HEK293T (cell line): Measurements from ENCODE around the gene PLAGL2.

Source experiments
- CTCF ChIA-PET: fragments of 350-600 bp; formaldehyde crosslinking; extraction: SDS; loops from one replicate; lab custom pipeline; 2021; ENCODE audit warnings: antibody characterized with exemption, inconsistent platforms; lab: Yijun Ruan, JAX
- POLR2A ChIA-PET: fragments of 350-600 bp; formaldehyde crosslinking; extraction: SDS; loops from one replicate; lab custom pipeline; 2020; ENCODE audit warnings: antibody characterized with exemption, inconsistent platforms; lab: Yijun Ruan, JAX
- DNase-seq: peaks from one replicate; pipeline ENCODE4 v3.0.0; 2012; ENCODE audit warnings: mixed read lengths; ENCODE audit errors: extremely low spot score
- ARNT ChIP-seq: fragments of 450-650 bp; IDR thresholded peaks from 2 replicates; pipeline ENCODE4 v1.6.1; 2017; ENCODE audit warnings: mild to moderate bottlenecking
- BHLHE40 ChIP-seq: fragments of 450-650 bp; IDR thresholded peaks from 2 replicates; pipeline ENCODE4 v1.6.1; 2016; ENCODE audit warnings: mild to moderate bottlenecking, moderate library complexity, borderline replicate concordance
- CTBP1 ChIP-seq: fragments of 450-650 bp; IDR thresholded peaks from 2 replicates; pipeline ENCODE4 v1.6.1; 2016; ENCODE audit warnings: borderline replicate concordance
- ELF4 ChIP-seq: fragments of 450-650 bp; IDR thresholded peaks from 2 replicates; pipeline ENCODE4 v1.6.1; 2017; ENCODE audit warnings: antibody characterized with exemption
- FOXA1 ChIP-seq: fragments of 450-650 bp; IDR thresholded peaks from 2 replicates; pipeline ENCODE4 v1.6.1; 2016; ENCODE audit warnings: mild to moderate bottlenecking
- FOXK2 ChIP-seq: fragments of 450-650 bp; IDR thresholded peaks from 2 replicates; pipeline ENCODE4 v1.6.1; 2016; ENCODE audit warnings: mild to moderate bottlenecking
- FOXM1 ChIP-seq: fragments of 450-650 bp; IDR thresholded peaks from 2 replicates; pipeline ENCODE4 v1.6.1; 2017; ENCODE audit warnings: mild to moderate bottlenecking, borderline replicate concordance
- HDGF ChIP-seq: fragments of 450-650 bp; IDR thresholded peaks from 2 replicates; pipeline ENCODE4 v1.6.1; 2017; ENCODE audit warnings: antibody characterized with exemption, borderline replicate concordance
- L3MBTL2 ChIP-seq: fragments of 450-650 bp; conservative IDR thresholded peaks from 2 replicates; pipeline ENCODE4 v1.6.1; 2016; ENCODE audit warnings: mild to moderate bottlenecking
- LEF1 ChIP-seq: fragments of 450-650 bp; IDR thresholded peaks from 2 replicates; pipeline ENCODE4 v1.6.1; 2017; ENCODE audit warnings: mild to moderate bottlenecking, borderline replicate concordance
- NFRKB ChIP-seq: fragments of 450-650 bp; IDR thresholded peaks from 2 replicates; pipeline ENCODE4 v1.6.1; 2016; ENCODE audit warnings: mild to moderate bottlenecking, moderate library complexity
- SP1 ChIP-seq: fragments of 450-650 bp; IDR thresholded peaks from 2 replicates; pipeline ENCODE4 v1.6.1; 2017
- SUZ12 ChIP-seq: fragments of 450-650 bp; IDR thresholded peaks from 2 replicates; pipeline ENCODE4 v1.6.1; 2016; ENCODE audit warnings: mild to moderate bottlenecking
- TARDBP ChIP-seq: fragments of 450-650 bp; IDR thresholded peaks from 2 replicates; pipeline ENCODE4 v1.6.1; 2016
- ZNF384 ChIP-seq: fragments of 450-650 bp; IDR thresholded peaks from 2 replicates; pipeline ENCODE4 v1.6.1; 2016
- TF ChIP-seq, protein P1 (sequence below): fragments of 450-650 bp; IDR thresholded peaks from 2 replicates; pipeline ENCODE4 v1.6.1; 2016

Gene PLAGL2

DNA sequence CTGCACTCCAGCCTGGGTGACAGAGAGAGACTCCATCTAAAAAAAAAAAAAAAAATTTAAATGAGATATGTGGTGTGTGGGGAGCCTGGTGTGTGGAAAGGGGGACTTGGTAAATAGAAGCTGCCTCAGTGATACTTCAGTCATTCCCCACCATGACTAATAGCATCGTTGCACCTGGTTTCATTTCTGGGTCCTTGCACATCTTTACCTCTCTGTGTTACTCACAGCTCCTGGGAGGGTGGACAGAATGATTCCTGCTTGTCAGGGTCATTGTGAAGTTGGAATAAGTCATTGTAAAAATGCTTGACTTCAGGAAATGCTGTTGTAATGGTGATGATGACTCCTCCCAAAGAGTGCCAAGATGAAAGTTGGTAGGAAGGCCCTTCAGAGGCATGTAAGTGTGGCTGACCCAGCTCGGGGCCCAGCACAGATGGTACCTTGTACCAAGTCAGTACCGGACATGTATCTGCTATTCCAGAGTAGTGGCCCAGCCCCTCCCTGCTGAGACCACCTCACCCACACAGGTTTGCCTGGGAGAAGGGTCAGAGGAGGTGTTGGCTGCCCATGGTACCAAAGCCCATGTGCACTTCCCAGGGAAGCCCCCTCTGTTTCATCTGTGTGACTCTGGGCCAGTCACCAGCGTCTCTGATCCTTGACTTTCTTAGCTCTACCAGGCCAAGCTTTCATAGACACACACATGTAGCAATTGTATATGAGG is 48.4 kb downstream of the PLAGL2 start:
- no peak for DNase-seq
- ChIA-PET POLR2A (no interaction called here), CTCF (no interaction called here)
- TF ChIP-seq, protein P1, sequence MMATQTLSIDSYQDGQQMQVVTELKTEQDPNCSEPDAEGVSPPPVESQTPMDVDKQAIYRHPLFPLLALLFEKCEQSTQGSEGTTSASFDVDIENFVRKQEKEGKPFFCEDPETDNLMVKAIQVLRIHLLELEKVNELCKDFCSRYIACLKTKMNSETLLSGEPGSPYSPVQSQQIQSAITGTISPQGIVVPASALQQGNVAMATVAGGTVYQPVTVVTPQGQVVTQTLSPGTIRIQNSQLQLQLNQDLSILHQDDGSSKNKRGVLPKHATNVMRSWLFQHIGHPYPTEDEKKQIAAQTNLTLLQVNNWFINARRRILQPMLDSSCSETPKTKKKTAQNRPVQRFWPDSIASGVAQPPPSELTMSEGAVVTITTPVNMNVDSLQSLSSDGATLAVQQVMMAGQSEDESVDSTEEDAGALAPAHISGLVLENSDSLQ, result no peak
- TF ChIP-seq ZNF384 (no peak), SP1 (no peak), L3MBTL2 (no peak), BHLHE40 (no peak), SUZ12 (no peak), NFRKB (no peak), HDGF (no peak), ARNT (no peak)

DNA sequence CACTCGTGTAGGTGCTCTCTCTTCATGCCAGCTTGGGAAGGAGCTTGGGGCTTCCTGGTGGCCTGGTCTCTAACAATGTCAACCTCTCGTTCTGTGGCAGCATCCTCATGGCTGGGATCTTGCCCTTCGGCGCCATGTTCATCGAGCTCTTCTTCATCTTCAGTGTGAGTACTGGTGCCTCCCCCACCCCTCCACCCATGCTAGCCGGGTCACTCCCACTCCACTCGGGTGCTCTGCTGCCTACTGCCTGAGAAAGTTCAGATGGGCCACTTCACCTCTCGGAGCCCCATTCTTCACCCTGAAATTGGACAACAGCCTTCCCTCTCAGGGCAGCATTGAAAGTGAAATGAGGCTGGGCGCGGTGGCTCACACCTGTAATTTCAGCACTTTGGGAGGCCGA is 49.2 kb downstream of the PLAGL2 start:
- POLR2A ChIA-PET, result no interaction called here
- no peak for DNase-seq
- CTCF ChIA-PET, result no interaction called here
- no peak for TF ChIP-seq ELF4

DNA sequence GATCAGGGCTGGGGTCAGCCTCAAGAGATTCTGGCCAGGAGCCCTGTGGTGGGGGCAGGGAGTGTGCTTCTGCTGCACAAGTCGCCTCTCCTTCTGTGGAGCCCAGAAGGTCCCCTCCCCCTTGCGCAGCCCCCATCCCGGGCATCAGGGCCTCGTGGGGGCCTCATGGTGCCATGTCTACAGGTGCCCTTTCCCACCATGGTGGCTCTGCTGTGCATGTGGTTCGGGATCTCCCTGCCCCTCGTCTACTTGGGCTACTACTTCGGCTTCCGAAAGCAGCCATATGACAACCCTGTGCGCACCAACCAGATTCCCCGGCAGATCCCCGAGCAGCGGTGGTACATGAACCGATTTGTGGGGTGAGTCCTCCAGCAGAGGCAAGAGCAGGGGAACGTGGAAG is 49.9 kb downstream of the PLAGL2 start:
- ChIA-PET CTCF (interaction anchor here (0.6 kb wide), 1 partner anchor 203 kb away, joined by 3 read pairs; no protein-coding TSS in a partner anchor), POLR2A (no interaction called here)
- TF ChIP-seq SUZ12, result no peak
- no peak for TF ChIP-seq NFRKB
- TF ChIP-seq ARNT, result no peak
- TF ChIP-seq ZNF384, result no peak
- TF ChIP-seq BHLHE40, result no peak
- no peak for TF ChIP-seq FOXK2
- TF ChIP-seq LEF1, result no peak
- no peak for TF ChIP-seq SP1
- TF ChIP-seq ELF4, result no peak
- no peak for TF ChIP-seq FOXM1
- TF ChIP-seq HDGF, result no peak
- TF ChIP-seq, protein P1, result no peak
- no peak for DNase-seq

DNA sequence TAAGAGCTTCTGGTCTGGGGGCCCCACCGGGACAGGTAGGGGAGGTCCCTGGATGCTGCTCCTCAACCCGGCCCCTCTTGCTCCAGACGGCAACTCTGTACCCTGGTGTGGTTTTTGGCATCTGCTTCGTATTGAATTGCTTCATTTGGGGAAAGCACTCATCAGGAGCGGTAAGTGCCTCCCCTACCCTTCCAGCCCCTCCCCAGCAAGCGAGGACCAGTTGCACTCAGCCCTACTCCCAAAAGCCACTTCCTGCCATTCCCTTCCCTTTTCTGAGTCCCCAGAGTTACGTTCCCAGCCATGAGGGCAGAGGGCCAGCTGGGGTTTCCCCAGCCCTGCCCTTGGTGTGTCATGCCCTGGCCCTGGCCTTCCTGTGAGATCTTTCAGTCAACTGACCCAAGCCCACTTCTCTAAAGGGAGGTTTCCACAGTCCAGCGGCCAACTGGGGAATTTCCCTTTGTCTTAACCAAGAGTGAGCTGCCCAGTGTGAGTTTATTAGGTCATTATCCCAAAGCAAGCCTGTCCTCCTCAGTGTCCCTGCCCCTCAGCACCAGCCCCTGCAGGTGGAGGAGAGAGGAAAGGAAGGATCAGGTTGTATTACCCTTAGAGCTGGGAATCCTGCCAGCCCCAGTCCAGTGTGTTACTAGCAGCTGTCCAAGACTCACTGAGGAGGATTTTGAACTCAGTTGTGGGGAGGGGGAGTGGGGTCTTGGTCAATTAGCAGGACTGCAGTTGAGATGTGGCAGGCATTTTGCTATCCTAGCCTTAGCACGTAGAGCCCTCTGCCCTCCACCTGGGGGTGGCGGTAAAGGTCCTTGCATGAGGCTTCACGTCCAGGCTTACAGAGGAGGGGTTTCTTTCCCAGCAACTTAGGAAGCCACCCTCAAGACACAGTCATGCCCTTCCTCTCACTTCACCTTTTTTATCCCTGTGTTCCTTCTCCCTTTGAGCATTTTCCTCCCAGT is 52.2 kb downstream of the PLAGL2 start:
- no peak for TF ChIP-seq FOXM1
- no peak for TF ChIP-seq SUZ12
- no peak for TF ChIP-seq HDGF
- TF ChIP-seq L3MBTL2, result no peak
- TF ChIP-seq ZNF384, result no peak
- TF ChIP-seq CTBP1, result no peak
- CTCF ChIA-PET, result interaction anchor here (0.5 kb wide), 1 partner anchor 74 kb away, joined by 3 read pairs; no protein-coding TSS in a partner anchor
- no peak for DNase-seq
- POLR2A ChIA-PET, result no interaction called here

DNA sequence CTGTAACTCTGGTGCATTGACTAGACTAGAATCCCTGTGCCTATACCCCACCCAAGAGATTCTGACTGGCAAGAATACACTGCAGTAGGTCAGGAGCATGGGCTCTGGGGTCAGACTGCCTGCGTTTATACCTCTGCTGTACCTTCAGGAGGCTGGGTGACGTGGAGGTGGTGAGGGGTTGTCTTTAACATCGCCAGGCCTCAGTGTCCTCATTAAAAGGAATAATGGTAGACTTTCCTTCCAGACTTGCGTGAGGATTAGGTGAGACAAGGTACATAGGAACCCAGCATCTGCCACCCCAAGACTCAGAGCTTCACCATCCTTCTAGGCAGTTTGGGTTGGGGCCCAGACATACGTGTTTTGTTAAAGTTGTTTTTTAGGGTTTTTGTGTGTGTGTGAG is 53.8 kb downstream of the PLAGL2 start:
- ChIA-PET POLR2A (no interaction called here), CTCF (no interaction called here)
- TF ChIP-seq FOXA1 (no peak), ELF4 (no peak), SUZ12 (no peak), BHLHE40 (no peak), FOXM1 (no peak), LEF1 (no peak), ZNF384 (no peak), L3MBTL2 (no peak), ARNT (no peak), FOXK2 (no peak), CTBP1 (no peak), TARDBP (no peak), HDGF (no peak), NFRKB (no peak), SP1 (no peak)
- TF ChIP-seq, protein P1, result no peak
- no peak for DNase-seq

DNA sequence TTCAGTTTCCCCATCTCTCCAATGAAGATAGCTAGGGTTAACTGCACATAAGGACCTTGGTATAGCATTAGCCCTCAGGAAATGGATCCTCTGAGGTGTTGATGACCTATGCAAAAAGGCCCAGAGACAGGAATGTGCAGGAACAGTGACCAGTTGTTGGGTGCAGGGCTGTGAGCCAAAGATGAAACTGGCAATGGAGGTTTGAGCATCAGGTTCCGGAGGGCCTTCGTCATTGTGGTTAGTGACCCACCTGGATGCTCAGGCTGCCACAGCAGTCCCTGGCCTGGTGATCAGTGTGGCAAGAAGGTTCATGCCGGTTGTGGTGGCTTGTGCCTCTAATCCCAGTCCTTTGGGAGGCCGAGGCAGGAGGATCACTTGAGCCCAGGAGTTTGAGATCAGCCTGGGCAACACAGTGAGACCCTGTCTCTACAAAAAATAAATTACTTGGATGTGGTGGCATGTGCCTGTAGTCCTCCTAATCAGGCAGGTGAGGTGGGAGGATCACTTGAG is 54.3 kb downstream of the PLAGL2 start:
- CTCF ChIA-PET, result no interaction called here
- DNase-seq, result no peak
- TF ChIP-seq FOXA1 (no peak), CTBP1 (no peak), NFRKB (no peak), FOXM1 (no peak)
- TF ChIP-seq, protein P1, result no peak
- POLR2A ChIA-PET, result no interaction called here
